Upper lobe of left lung (tissue), 6 donors: ENCODE data around the gene DENND2C. TPM values are rescaled to one million over a fixed set of nuclear protein-coding genes. Genes with fewer than 3 reads are reported as not detected.

Source experiments
- ATAC-seq, 2 donors: fragments of 200-7000 bp; cut with Tn5 transposase; one replicate each; pipeline ENCODE4 v1.9.1; 2022; ENCODE audit warnings: mild to moderate bottlenecking in 2 of 2, moderate library complexity in 2 of 2; ENCODE audit not compliant: low FRiP score in 2 of 2
- DNase-seq, 2 donors: peaks; one replicate each; pipeline ENCODE4 v3.0.0-alpha.2; 2019 to 2020
- H3K27ac ChIP-seq, 4 donors: fragments of 200-600 bp; sonication (generic); one replicate each; pipeline ENCODE4 v1.5.1; 2016 to 2019
- H3K27me3 ChIP-seq, 4 donors: fragments of 200-600 bp; sonication (generic); one replicate each; pipeline ENCODE4 v1.5.1; 2017 to 2019
- H3K36me3 ChIP-seq, 4 donors: fragments of 200-600 bp; sonication (generic); one replicate each; pipeline ENCODE4 v1.5.1; 2016 to 2019
- H3K4me1 ChIP-seq, 4 donors: fragments of 200-600 bp; sonication (generic); one replicate each; pipeline ENCODE4 v1.5.1; 2018 to 2019
- H3K4me3 ChIP-seq, 4 donors: fragments of 200-600 bp; sonication (generic); one replicate each; pipeline ENCODE4 v1.5.1; 2017 to 2019; ENCODE audit warnings: mild to moderate bottlenecking in 2 of 4, moderate library complexity in 1 of 4
- H3K9me3 ChIP-seq, 4 donors: fragments of 200-600 bp; sonication (generic); one replicate each; pipeline ENCODE4 v1.5.1; 2018 to 2019
- EP300 ChIP-seq, 4 donors: sonication (generic); formaldehyde crosslinking; IDR thresholded peaks; one replicate each; pipeline ENCODE4 v1.5.1; 2017; ENCODE audit warnings: antibody characterized with exemption in 4 of 4, control low read depth in 2 of 4
- POLR2A ChIP-seq, 4 donors: fragments of 450-650 bp; IDR thresholded peaks; one replicate each; pipeline ENCODE4 v1.5.1; 2016 to 2017; ENCODE audit warnings: antibody characterized with exemption in 4 of 4, mild to moderate bottlenecking in 2 of 4
- POLR2AphosphoS5 ChIP-seq, 2 donors: sonication (generic); formaldehyde crosslinking; IDR thresholded peaks; one replicate each; pipeline ENCODE4 v1.5.1; 2017; ENCODE audit warnings: antibody characterized with exemption in 2 of 2
- WGBS, 2 donors: methylation state at CpG; one replicate each; pipeline ENCODE4 v1.1.5; 2017 to 2018; 5-methylcytosine and 5-hydroxymethylcytosine counted together
- total RNA-seq, 6 donors: library from RNA; depleted of rRNA in 4 of 6; stranded (reverse); fragments of >200 nt in 4 of 6; gene quantifications; one replicate each; pipeline versions ENCODE4 v1.1.0 to v1.2.1, GENCODE V29; 2016 to 2021
- TF ChIP-seq, protein P1 (sequence below), 6 experiments: fragments of 450-650 bp in 4 of 6; fragments of 200-600 bp in 2 of 6; sonication (generic) in 2 of 6; IDR thresholded peaks; one replicate each; pipeline ENCODE4 v1.5.1; 2016 to 2019; ENCODE audit warnings: antibody characterized with exemption in 6 of 6
- donor health status: DM: no; HTN: no; CAD: no; lungs with moderate emphysema.
- donor health status: DM: no; HTN: yes; CAD: no; lungs with severe emphysema.

Gene DENND2C
- total RNA-seq, 6 donors from 2014 or later = 2.1 to 6.5 (median 3.6) TPM

DNA sequence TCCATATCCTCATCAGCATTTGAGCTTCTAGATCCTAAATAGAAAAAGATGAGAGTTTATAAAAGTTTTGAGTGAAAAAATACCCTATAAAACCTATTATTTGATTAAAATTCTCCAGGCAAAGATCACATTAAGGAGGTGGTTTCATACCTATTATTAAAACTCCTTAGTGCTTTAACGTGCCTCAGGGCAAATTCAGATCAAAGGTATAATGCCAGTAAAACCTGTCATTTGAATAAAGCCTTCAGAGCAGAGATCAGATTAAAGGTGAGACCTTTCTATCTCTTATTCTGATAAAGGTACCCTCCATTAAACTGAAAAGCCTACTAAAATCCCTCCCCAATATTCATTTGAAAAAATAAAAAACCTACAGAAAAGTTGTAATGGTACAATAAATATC, 124.5 kb downstream of the DENND2C start:
- ATAC-seq = no peak
- Histone ChIP-seq H3K4me1 (no peaks in the 10 kb centered on the region), H3K36me3 (no peaks in the 10 kb centered on the region), H3K27ac (no peak overlapping the region), H3K4me3 (no peak overlapping the region), H3K27me3 (no peaks in the 10 kb centered on the region), H3K9me3 (no peaks in the 10 kb centered on the region)
- no peak for TF ChIP-seq EP300 (IDR thresholded peaks at IDR 0.05)
- TF ChIP-seq POLR2A (IDR thresholded peaks at IDR 0.05) = no peak
- no peak for TF ChIP-seq POLR2AphosphoS5 (IDR thresholded peaks at IDR 0.05)
- TF ChIP-seq, protein P1, sequence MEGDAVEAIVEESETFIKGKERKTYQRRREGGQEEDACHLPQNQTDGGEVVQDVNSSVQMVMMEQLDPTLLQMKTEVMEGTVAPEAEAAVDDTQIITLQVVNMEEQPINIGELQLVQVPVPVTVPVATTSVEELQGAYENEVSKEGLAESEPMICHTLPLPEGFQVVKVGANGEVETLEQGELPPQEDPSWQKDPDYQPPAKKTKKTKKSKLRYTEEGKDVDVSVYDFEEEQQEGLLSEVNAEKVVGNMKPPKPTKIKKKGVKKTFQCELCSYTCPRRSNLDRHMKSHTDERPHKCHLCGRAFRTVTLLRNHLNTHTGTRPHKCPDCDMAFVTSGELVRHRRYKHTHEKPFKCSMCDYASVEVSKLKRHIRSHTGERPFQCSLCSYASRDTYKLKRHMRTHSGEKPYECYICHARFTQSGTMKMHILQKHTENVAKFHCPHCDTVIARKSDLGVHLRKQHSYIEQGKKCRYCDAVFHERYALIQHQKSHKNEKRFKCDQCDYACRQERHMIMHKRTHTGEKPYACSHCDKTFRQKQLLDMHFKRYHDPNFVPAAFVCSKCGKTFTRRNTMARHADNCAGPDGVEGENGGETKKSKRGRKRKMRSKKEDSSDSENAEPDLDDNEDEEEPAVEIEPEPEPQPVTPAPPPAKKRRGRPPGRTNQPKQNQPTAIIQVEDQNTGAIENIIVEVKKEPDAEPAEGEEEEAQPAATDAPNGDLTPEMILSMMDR (IDR thresholded peaks at IDR 0.05) = no peak
- 68 to 72% methylated on average over 1 of the region's 1 CpG for WGBS, 2 donors
- no peak for DNase-seq

DNA sequence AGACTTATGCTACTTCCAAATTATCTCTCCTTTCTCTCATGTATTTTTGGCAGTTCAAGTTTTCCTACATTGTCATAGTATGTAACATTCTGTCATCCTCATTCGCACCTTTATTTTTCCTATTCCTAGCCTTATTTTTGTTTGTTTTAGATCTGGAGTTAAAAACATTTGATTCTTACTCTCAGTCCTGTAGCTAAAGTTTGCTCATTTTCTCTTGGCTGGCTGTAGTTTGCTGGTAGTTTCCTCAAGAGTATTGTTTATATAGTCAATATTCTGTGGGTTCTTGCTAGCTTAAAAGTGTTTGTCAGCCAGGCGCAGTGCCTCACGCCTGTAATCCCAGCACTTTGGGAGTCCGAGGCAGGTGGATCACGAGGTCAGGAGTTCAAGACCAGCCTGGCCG, 129.0 kb downstream of the DENND2C start:
- no peak overlapping the region for H3K4me3 ChIP-seq
- no peaks in the 10 kb centered on the region for H3K4me1 ChIP-seq
- H3K27ac ChIP-seq = no peak overlapping the region
- H3K36me3 ChIP-seq = no peaks in the 10 kb centered on the region
- ATAC-seq (no peak), DNase-seq (no peak)
- WGBS, 2 donors = 49 to 59% methylated on average over 6 of the region's 6 CpGs
- H3K27me3 ChIP-seq = no peaks in the 10 kb centered on the region
- H3K9me3 ChIP-seq = no peaks in the 10 kb centered on the region
- TF ChIP-seq EP300 (IDR thresholded peaks at IDR 0.05) = no peak
- no peak for TF ChIP-seq POLR2A (IDR thresholded peaks at IDR 0.05)
- TF ChIP-seq, protein P1 (IDR thresholded peaks at IDR 0.05) = no peak
- TF ChIP-seq POLR2AphosphoS5 (IDR thresholded peaks at IDR 0.05) = no peak

DNA sequence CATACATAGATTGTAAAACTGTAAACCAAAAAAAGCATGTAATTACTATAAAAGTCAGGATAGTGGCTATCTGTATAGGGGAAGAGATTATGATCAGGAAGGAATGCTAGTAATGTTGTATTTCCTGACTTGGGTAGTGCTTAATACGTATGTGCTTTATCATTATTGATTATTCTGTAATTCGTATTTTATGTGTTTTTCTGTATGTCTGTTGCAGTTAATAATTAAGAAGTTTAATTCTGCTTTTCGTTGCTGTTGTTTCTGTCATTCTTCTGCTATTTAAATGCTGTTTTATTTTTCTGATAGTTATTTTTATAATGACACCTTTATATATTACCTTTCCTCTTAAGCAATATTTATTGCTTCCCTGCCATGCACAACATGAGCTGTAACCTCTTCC, 129.6 kb downstream of the DENND2C start:
- DNase-seq (no peak), ATAC-seq (no peak)
- no peak overlapping the region for H3K4me3 ChIP-seq
- 29 to 48% methylated on average over 3 of the region's 3 CpGs for WGBS, 2 donors
- H3K27me3 ChIP-seq = no peaks in the 10 kb centered on the region
- no peaks in the 10 kb centered on the region for H3K9me3 ChIP-seq
- TF ChIP-seq, protein P1 (IDR thresholded peaks at IDR 0.05) = no peak
- TF ChIP-seq POLR2A (IDR thresholded peaks at IDR 0.05) (no peak), EP300 (IDR thresholded peaks at IDR 0.05) (no peak), POLR2AphosphoS5 (IDR thresholded peaks at IDR 0.05) (no peak)
- no peaks in the 10 kb centered on the region for H3K4me1 ChIP-seq
- no peaks in the 10 kb centered on the region for H3K36me3 ChIP-seq
- no peak overlapping the region for H3K27ac ChIP-seq

DNA sequence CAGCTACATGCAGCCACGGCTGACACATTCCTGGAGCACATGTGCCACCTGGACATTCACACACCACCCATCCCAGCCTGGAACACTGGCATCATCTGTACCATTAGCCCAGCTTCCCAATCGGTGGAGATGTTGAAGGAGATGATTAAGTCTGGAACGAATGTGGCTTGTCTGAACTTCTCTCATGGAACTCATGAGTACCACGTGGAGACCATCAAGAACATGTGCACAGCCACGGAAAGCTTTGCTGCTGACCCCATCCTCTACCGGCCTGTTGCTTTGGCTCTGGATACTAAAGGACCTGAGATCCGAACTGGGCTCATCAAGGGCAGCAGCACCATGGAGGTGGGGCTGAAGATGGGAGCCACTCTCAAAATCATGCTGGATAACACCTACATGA, 133.8 kb downstream of the DENND2C start:
- DNase-seq (no peak), ATAC-seq (no peak)
- no peaks in the 10 kb centered on the region for H3K27me3 ChIP-seq
- TF ChIP-seq EP300 (IDR thresholded peaks at IDR 0.05) (no peak), POLR2A (IDR thresholded peaks at IDR 0.05) (no peak), POLR2AphosphoS5 (IDR thresholded peaks at IDR 0.05) (no peak)
- TF ChIP-seq, protein P1 (IDR thresholded peaks at IDR 0.05) = no peak
- WGBS, 2 donors = 93 to 95% methylated on average over 3 to 7 of the region's 7 CpGs
- H3K36me3 ChIP-seq = no peaks in the 10 kb centered on the region
- no peaks in the 10 kb centered on the region for H3K9me3 ChIP-seq
- no peak overlapping the region for H3K27ac ChIP-seq
- H3K4me1 ChIP-seq = no peaks in the 10 kb centered on the region
- H3K4me3 ChIP-seq = no peak overlapping the region

DNA sequence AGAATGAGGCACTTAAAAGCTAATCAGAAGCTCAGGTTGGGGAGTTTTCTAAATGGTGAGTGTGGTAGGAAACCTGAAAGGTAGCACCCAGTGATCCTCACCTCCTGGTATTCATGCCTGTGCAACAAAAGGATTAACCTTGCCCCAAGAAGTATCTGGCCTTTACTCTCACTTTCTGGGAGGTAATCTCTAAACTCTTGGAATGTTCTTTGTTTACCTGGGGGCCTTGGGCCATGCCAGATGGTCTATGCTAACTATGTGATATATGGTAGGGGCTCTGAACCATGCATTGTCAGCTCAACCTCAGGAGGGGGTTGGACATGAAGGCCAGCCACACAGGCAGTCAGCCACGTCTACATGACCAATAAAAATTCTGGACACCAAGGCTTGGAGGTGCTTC, 134.4 kb downstream of the DENND2C start:
- no peak overlapping the region for H3K4me3 ChIP-seq
- H3K4me1 ChIP-seq = no peaks in the 10 kb centered on the region
- WGBS, 2 donors = 56 to 80% methylated on average over 1 of the region's 1 CpG
- no peak overlapping the region for H3K27ac ChIP-seq
- no peaks in the 10 kb centered on the region for H3K9me3 ChIP-seq
- H3K27me3 ChIP-seq = no peaks in the 10 kb centered on the region
- no peaks in the 10 kb centered on the region for H3K36me3 ChIP-seq
- ATAC-seq = no peak
- DNase-seq = no peak
- no peak for TF ChIP-seq EP300 (IDR thresholded peaks at IDR 0.05)
- no peak for TF ChIP-seq POLR2AphosphoS5 (IDR thresholded peaks at IDR 0.05)
- no peak for TF ChIP-seq POLR2A (IDR thresholded peaks at IDR 0.05)
- TF ChIP-seq, protein P1 (IDR thresholded peaks at IDR 0.05) = no peak
